Kidney glomerular epithelial cell (primary cell): ENCODE measurements around the gene SH3D19.

ENCODE experiments used
- DNase-seq: peaks from one replicate; lab custom pipeline; 2025; lab: John Stamatoyannopoulos, UW

SH3D19 gene

GRCh38 chr4:151197247-151197646 lies 128.2 kb downstream of the SH3D19 start:
- DNase-seq, result no peak

GRCh38 chr4:151195801-151196200 lies 129.6 kb downstream of the SH3D19 start:
- no peak for DNase-seq

- DNase-seq, result no peak
Observed at GRCh38 chr4:151193414-151193813, 132.0 kb downstream of the SH3D19 start.

GRCh38 chr4:151192556-151193235 lies 132.7 kb downstream of the SH3D19 start:
- no peak for DNase-seq

- DNase-seq, result no peak
Observed at GRCh38 chr4:151184523-151185458, 140.6 kb downstream of the SH3D19 start.

GRCh38 chr4:151182455-151182996 lies 142.9 kb downstream of the SH3D19 start:
- DNase-seq, result no peak

GRCh38 chr4:151176685-151177084 lies 148.7 kb downstream of the SH3D19 start:
- no peak for DNase-seq

GRCh38 chr4:151175754-151176631 lies 149.4 kb downstream of the SH3D19 start:
- no peak for DNase-seq

- no peak for DNase-seq
Observed at GRCh38 chr4:151175233-151175632, 150.2 kb downstream of the SH3D19 start.

GRCh38 chr4:151174784-151175183 lies 150.6 kb downstream of the SH3D19 start:
- no peak for DNase-seq

- no peak for DNase-seq
Observed at GRCh38 chr4:151173871-151174270, 151.5 kb downstream of the SH3D19 start.

- no peak for DNase-seq
Observed at GRCh38 chr4:151169900-151170299, 155.5 kb downstream of the SH3D19 start.

GRCh38 chr4:151169223-151169622 lies 156.2 kb downstream of the SH3D19 start:
- no peak for DNase-seq

GRCh38 chr4:151167561-151167960 lies 157.8 kb downstream of the SH3D19 start:
- no peak for DNase-seq

- no peak for DNase-seq
Observed at GRCh38 chr4:151166636-151167035, 158.8 kb downstream of the SH3D19 start.

GRCh38 chr4:151165205-151166000 lies 160.0 kb downstream of the SH3D19 start:
- no peak for DNase-seq

- no peak for DNase-seq
Observed at GRCh38 chr4:151163855-151164254, 161.6 kb downstream of the SH3D19 start.

GRCh38 chr4:151158979-151159378 lies 166.4 kb downstream of the SH3D19 start:
- DNase-seq, result no peak

- no peak for DNase-seq
Observed at GRCh38 chr4:151157543-151157942, 167.9 kb downstream of the SH3D19 start.

- no peak for DNase-seq
Observed at GRCh38 chr4:151153585-151153984, 171.8 kb downstream of the SH3D19 start.

- DNase-seq, result no peak
Observed at GRCh38 chr4:151152028-151152427, 173.4 kb downstream of the SH3D19 start.
